Lower leg skin (tissue), 3 donors: ENCODE measurements around the gene GNAI2.

Experiments used
- CTCF ChIP-seq, 3 donors: fragments of 450-650 bp; IDR thresholded peaks; one replicate each; pipeline ENCODE4 v1.5.1; 2016; ENCODE audit warnings: antibody characterized with exemption in 3 of 3, mild to moderate bottlenecking in 3 of 3, moderate library complexity in 2 of 3
- POLR2A ChIP-seq, 2 donors: fragments of 450-650 bp; IDR thresholded peaks; one replicate each; pipeline ENCODE4 v1.6.1; 2016 to 2017; ENCODE audit warnings: antibody characterized with exemption in 2 of 2, mild to moderate bottlenecking in 1 of 2, moderate library complexity in 1 of 2

GRCh38 chr3:50299929-50300680 is 64.1 kb downstream of the GNAI2 start:
- TF ChIP-seq CTCF (IDR thresholded peaks at IDR 0.05) (no peak), POLR2A (IDR thresholded peaks at IDR 0.05) (no peak)
